Measurements from ENCODE around the gene TMEM80.

DNA sequence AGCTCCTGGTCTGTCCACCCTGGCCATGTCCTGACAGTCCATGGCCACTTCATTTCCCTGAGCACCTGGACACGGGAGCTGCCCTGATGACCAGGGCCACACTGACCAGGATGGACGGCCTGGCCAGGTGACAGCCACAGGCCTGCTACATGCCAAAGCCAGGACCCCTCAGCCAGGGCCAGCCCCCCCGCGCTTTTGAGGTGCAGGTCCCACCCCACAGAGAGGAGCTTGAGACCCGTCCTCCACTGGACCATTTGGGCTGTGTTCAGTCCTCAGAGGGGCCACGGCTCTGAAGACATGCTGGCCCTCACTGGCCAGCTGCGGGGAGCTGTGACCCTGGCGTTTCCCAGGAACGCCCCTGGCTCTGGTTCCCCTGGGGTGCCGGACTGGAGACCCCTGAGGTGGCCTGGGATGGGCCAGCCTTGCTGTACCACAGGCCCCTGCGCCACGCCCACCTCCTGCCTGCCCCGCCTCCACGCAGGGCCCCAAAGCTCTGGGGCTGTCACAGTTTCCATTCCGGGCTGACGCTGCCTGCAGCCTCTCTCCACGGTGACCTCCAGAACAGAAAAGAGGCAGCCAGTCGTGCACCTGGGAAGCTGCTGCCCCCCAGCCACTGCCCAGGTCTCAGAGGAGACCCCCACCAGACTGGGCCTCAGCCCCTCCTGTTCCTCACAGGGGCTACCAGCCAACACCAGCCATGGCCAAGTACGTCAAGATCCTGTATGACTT lies 28.6 kb downstream of the TMEM80 start:
- TF ChIP-seq CTCF (IDR thresholded peaks at IDR 0.05): no peak
- no peak for TF ChIP-seq POLR2A (IDR thresholded peaks at IDR 0.05)

Measured in adrenal gland (tissue), 5 donors.